ENCODE measurements around the gene FSD1. TPM values are rescaled to one million over a fixed set of nuclear protein-coding genes. Genes with fewer than 3 reads are reported as not detected.
A peak's percentile ranks its signal among the peaks of the same experiment; 100 is the strongest.

Gene FSD1
- total and polyA plus RNA-seq, 9 of the 15 experiments (the other 6 are each of a cell fraction or from before 2014, with no cell fraction given), result 0.11 to 1.9 (median 0.94) TPM; not detected in 1

DNA sequence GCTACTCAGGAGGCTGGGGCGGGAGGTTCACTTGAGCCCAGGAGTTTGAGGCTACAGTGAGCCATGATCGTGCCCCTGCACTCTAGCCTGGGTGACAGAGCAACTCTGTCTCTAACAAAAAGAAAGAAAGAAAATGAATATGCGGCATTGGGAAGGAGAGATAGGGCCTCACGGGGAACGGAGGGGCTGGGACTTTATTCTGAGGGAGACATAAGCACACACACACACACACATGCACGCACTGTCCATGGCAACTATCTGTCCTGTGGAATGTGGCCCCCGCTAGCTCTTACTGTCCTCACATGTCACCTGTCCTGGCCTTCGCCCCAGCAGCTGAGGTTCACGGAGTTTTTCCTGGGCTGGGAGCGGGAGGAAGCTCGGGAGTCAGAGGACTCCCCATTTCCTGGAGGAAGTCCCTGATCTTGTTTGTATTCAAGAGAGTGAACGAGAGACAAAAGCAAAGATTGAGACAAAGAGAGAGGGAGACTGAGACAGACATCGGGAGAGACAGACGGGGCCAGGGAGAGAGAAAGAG lies 33.6 kb downstream of the FSD1 start (continued):
- TF ChIP-seq DIDO1 (tag; IDR thresholded peaks at IDR 0.05; ENCODE audit: low read depth) (0 out of 2 replicates have a peak, but pooled peaks have one; percentile 27), ZBTB40 (IDR thresholded peaks at IDR 0.05) (peak; percentile 43; the same call in 1 of the 2 replicates), ZBTB40 (CRISPR knock-in tag; IDR thresholded peaks at IDR 0.05) (no peak), ZNF311 (CRISPR knock-in tag; IDR thresholded peaks at IDR 0.05) (no peak), MAFK (IDR thresholded peaks at IDR 0.05; ENCODE audit: low read length) (no peak), EP400 (IDR thresholded peaks at IDR 0.05) (no peak; the same call in 1 of the 2 replicates), ZBTB8A (IDR thresholded peaks at IDR 0.05; ENCODE audit: partially characterized antibody) (no peak), CHD4 (IDR thresholded peaks at IDR 0.05; ENCODE audit: insufficient read depth, insufficient replicate concordance, low read depth, low read length, poor library complexity, severe bottlenecking) (no peak), NFRKB (IDR thresholded peaks at IDR 0.05; ENCODE audit: low read depth) (0 out of 2 replicates have a peak, but pooled peaks have one; percentile 29), ZNF668 (CRISPR knock-in tag; IDR thresholded peaks at IDR 0.05) (no peak), KHSRP (IDR thresholded peaks at IDR 0.05) (no peak), EP300 (IDR thresholded peaks at IDR 0.05; ENCODE audit: low read length) (no peak), SMARCC2 (IDR thresholded peaks at IDR 0.05; ENCODE audit: low read depth) (no peak), MEIS2 (IDR thresholded peaks at IDR 0.05; ENCODE audit: partially characterized antibody) (no peak)
- TF ChIP-seq, protein P1, sequence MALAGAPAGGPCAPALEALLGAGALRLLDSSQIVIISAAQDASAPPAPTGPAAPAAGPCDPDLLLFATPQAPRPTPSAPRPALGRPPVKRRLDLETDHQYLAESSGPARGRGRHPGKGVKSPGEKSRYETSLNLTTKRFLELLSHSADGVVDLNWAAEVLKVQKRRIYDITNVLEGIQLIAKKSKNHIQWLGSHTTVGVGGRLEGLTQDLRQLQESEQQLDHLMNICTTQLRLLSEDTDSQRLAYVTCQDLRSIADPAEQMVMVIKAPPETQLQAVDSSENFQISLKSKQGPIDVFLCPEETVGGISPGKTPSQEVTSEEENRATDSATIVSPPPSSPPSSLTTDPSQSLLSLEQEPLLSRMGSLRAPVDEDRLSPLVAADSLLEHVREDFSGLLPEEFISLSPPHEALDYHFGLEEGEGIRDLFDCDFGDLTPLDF (CRISPR knock-in tag; IDR thresholded peaks at IDR 0.05), result no peak
- TF ChIP-seq, protein P2, sequence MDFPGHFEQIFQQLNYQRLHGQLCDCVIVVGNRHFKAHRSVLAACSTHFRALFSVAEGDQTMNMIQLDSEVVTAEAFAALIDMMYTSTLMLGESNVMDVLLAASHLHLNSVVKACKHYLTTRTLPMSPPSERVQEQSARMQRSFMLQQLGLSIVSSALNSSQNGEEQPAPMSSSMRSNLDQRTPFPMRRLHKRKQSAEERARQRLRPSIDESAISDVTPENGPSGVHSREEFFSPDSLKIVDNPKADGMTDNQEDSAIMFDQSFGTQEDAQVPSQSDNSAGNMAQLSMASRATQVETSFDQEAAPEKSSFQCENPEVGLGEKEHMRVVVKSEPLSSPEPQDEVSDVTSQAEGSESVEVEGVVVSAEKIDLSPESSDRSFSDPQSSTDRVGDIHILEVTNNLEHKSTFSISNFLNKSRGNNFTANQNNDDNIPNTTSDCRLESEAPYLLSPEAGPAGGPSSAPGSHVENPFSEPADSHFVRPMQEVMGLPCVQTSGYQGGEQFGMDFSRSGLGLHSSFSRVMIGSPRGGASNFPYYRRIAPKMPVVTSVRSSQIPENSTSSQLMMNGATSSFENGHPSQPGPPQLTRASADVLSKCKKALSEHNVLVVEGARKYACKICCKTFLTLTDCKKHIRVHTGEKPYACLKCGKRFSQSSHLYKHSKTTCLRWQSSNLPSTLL (IDR thresholded peaks at IDR 0.05), result no peak
- TF ChIP-seq, protein P3, sequence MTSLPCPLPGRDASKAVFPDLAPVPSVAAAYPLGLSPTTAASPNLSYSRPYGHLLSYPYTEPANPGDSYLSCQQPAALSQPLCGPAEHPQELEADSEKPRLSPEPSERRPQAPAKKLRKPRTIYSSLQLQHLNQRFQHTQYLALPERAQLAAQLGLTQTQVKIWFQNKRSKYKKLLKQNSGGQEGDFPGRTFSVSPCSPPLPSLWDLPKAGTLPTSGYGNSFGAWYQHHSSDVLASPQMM (CRISPR knock-in tag; IDR thresholded peaks at IDR 0.05), result no peak
